Activated CD4-positive, alpha-beta T cell treated with anti-CD3 and anti-CD28 coated beads, Interleukin-2, amount 50 U/mL, for 4 hours (primary cell): Measurements from ENCODE around the gene N4BP2L2.

Source experiments
- DNase-seq, 2 experiments: peaks; one replicate each; pipeline ENCODE4 v3.0.0-alpha.2; 2020

The N4BP2L2 gene

GRCh38 chr13:32528358-32528757, 10.2 kb downstream of the N4BP2L2 start:
- no peak for DNase-seq

- no peak for DNase-seq
Observed at GRCh38 chr13:32527151-32527550, 11.4 kb downstream of the N4BP2L2 start.

- DNase-seq, result no peak
Observed at GRCh38 chr13:32525766-32526165, 12.8 kb downstream of the N4BP2L2 start.

- DNase-seq, result no peak
Observed at GRCh38 chr13:32515246-32515645, 23.3 kb downstream of the N4BP2L2 start.

- DNase-seq, result no peak
Observed at GRCh38 chr13:32511482-32511881, 27.1 kb downstream of the N4BP2L2 start.

DNA sequence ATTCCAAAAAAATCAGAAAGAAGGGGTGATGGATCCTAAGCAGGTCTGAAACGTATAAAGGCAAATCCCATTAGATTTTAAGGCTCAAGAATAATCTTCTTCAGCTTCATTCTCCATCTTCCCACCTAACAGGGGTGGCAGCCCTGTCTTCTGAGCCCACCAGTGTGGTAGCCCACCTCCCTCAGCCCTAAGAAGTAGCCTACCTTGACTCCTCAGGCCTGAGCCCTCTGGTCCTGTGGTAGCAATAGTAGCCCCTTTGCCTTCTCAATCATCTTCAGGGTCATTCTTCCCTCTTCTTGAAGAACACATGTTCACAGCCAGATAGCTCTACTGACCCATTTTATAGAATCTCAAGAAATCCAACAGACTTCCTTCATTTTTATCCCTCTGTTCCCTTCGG, 33.7 kb downstream of the N4BP2L2 start:
- no peak for DNase-seq

DNA sequence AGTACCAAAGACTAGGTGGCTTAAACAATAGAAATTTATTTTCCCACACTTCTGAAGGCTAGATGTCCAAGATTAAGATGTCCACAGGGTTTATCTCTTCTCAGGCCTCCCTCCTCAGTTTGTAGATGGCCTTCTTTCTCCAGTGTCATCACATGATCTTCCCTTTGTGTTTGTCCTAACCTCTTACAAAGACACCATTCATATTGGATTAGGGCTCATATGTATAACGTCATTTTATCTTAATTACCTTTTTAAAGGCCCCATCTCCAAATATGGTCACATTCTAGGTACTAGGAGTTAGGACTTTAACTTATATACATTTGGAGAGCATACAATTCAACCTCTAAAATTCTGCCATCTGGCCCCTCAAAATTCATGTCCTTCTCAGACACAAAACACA, 34.3 kb downstream of the N4BP2L2 start:
- DNase-seq, result no peak

DNA sequence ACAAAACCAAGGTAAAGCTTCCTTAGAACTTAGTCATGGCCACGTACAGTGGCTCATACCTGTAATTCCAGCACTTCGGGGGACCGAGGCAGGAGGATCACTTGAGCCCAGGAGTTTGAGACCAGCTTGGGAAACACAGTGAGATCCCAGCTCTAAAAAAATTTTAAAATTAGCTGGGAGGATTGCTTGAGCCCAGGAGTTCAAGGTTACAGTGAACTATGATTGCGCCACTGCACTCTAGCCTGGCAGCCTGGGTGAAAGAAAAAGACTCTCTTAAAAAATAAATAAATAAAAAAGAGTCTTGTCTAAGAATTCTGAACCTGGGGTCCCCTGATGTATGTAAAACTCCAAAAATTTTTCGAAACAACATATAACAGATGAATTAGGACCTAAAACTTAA, 34.9 kb downstream of the N4BP2L2 start:
- no peak for DNase-seq

GRCh38 chr13:32501064-32501463, 37.5 kb downstream of the N4BP2L2 start:
- DNase-seq, result no peak

DNA sequence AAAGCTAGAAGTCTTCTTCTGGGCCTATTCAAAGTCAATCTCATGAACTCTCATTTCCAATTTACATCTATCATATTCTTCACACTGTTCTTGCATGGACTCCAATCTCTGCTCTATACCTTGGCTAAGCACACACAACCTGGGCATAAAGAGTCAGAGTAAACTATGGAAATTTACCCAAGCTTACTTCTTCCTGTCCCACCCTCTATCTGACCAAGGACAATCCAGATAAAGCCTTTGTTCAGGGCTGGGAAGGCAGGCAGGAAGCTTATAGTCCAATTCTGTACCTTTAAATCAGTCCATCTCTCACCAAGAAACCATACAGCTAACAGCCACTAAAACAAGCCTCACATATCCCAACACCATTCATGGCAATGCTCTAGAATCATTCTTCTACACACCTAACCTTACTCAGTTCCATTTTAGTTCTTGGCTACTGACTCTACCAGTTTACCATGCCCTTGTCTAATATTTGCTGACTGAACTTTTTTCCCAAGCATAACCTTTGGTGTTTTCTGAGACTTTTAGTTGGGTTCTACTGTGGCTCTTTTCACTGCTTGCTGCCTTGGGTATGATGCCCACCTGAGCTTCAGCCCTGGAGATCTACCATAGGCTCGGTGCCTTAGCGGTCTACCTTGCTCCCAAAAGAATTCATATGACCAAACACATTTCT, 38.9 kb downstream of the N4BP2L2 start:
- no peak for DNase-seq

DNA sequence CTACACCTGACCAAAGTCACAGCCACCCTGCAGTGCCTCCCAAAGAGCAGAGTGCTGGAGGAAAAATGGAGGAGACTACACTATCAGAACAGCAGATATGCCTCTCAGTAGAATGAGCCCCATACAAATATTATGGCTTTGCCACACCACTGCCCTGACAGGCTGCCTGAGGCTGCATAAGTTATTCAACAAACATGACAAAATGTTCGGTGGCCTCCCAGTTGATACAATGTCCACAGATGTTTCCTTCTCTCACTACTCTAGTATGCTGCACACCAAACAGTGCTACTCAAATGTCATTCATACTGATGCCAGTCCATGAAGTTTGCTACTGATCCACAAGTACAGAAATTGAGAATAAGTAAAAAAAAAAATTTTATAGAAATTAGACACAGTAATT, 41.0 kb downstream of the N4BP2L2 start:
- no peak for DNase-seq

DNA sequence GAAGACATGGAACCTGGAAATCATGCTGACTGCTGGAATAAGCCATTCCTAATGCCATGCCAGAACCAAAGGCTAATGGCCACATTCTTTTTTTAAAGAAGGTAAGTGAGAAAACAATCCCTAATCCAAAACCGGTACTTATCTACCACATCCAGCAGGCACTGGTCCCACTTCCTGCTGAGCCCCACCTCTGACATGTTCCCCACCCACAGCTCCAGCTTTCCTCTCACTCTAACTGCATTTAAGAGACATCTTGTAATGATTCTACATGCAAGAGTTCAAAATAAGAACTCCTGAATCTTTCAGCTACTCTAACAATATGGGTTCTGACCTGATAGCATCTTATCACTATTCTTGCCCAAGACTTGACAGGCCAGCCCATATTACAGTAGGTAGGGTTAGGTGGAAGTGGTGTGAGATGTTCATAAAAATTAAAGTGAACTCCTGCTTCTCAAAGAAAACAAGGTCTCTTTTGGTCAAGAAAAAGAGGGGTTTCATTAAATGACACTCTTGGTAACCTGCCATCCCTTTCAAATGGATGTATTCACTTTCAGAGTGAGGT, 41.9 kb downstream of the N4BP2L2 start:
- DNase-seq, result no peak

GRCh38 chr13:32495841-32496240, 42.8 kb downstream of the N4BP2L2 start:
- no peak for DNase-seq

- DNase-seq, result no peak
Observed at GRCh38 chr13:32495429-32495828, 43.2 kb downstream of the N4BP2L2 start.

- DNase-seq, result no peak
Observed at GRCh38 chr13:32491028-32491427, 47.6 kb downstream of the N4BP2L2 start.

DNA sequence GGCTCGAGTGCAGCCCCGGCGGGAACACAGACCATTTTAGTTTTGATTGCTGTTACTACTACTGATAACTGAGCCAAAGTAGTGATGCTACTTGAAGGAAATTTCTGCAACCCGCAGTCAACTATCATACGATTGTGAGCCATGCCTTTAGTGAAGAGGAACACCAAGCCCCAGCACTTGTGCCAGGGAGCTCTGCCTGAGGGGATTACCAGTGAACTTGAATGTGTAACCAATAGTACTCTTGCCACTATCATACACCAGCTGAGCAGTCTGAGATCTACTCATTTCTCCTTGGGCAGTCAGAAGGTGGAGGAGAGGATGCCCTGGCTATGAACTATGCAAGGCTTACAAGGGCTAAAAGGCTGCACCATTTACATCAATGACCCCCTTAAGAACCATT, 61.7 kb downstream of the N4BP2L2 start:
- DNase-seq, result no peak

GRCh38 chr13:32476021-32476731, 62.4 kb downstream of the N4BP2L2 start:
- DNase-seq, result no peak

DNA sequence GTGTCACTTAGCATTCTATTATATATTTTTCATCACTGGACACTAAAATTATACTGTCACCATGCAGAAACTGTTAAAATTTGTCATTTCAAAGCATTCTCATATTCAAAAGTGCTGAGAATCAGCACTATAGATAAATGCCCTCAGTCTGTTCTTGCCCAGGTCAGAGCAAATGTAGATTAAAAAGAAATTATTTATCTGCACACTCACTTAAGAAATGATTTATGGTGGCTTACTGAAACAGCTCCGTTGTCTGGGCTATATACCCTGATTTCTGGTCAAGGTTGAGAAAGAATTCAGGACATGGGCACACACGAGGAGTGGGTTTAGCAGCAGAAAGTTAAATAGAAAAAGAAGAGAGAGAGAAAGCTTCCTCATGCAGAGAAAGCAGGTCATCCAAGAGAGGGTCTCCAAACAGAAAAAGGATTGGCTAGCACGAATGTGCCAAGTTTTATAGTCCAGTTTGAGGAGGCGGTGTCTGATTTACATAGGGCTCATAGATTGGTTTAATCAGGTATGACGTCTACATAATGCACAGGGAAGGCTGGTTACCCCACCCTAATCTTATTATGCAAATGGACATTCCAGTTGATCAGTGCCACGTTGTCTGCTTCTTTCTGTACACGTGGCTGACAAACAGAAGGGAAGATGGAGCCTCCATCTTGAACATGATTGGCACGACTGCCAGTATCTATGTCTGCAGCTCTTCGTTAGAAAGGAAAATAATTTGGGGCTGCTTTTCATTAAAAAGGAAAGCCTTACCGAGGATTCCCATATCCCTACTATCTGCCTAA, 63.4 kb downstream of the N4BP2L2 start:
- DNase-seq, result no peak

- DNase-seq, result no peak
Observed at GRCh38 chr13:32473650-32474049, 64.9 kb downstream of the N4BP2L2 start.

- no peak for DNase-seq
Observed at GRCh38 chr13:32472194-32472621, 66.4 kb downstream of the N4BP2L2 start.

DNA sequence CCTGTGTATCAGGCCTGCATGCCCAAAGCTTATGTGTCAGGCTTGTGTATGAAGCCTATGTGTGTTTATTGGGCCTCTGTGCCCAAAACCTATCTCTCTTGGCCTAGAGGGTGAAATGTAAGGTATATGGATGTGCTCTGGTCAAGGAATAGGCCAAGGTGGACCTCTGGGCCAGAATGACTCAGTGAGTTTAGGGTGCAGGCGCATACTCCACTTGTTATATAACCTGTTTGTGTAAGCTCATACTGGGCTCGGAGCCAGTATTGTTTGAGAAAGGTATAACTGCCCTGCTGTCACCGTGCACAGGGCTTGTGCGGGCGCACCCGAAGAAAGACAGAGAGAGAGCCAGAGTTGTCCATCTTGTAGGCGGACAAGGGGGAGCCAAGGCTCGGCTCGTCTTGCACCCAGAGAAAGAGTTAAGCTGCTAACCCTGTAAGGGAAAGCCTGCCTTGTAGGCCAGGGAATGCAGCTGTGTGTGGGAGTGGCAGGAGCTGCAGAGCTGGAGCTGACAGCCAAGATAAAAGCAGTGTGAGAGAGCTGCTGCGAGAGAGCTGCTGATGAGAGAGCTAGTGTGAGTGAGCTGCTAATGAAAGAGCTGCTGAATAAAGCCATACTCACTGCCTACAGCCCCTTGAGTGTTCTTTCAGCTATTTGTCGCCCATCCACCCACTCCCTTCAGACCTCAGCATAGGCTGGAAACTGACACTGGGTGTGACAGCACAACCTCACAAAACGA, 67.2 kb downstream of the N4BP2L2 start:
- no peak for DNase-seq

DNA sequence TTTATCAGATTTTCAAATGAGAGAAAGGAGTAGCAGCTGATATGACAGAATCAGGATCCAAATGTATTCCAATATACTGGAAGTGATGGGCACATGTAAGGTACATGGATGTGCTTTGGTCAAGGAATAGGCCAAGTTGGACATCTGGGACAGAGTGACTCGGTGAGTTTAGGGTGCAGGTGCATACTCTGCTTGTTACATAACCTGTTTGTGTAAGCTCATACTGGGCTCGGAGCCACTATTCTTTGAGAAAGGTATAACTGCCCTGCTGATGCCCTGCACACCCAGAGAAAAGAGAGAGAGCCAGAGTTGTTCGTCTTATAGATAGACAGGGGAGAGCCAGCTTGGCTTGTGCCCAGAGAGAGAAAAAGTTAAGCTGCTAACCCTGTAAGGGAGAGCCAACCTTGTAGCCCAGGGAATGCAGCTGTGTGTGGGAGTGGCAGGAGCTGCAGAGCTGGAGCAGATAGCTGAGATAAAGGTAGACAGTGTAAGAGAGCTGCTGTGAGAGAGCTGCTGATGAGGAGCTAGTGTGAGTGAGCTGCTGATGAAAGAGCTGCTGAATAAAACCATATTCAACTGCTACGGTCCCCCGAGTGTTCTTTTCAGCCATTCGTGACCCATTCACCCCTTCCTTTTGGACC, 70.0 kb downstream of the N4BP2L2 start:
- DNase-seq, result no peak
